Activated T-cell treated with anti-CD3 and anti-CD28 coated beads, Interleukin-2, amount 50 U/mL, for 72 hours (primary cell): ENCODE data around the gene EPHA5. TPM values are rescaled to one million over a fixed set of nuclear protein-coding genes. Genes with fewer than 3 reads are reported as not detected.

Source experiments
- ATAC-seq, 2 donors: fragments of 150-1000 bp; cut with Tn5 transposase; replicated peaks in 1 of 2; 2 replicates each; pipeline ENCODE4 v1.10.0; 2021; ENCODE audit warnings: moderate library complexity in 2 of 2, mild to moderate bottlenecking in 1 of 2
- DNase-seq, 2 donors: peaks; one replicate each; pipeline ENCODE4 v3.0.0; 2021 to 2022; ENCODE audit warnings: mixed read lengths in 1 of 2
- H3K27ac Mint-ChIP-seq: one replicate; pipeline ENCODE4 v1.8.0; 2022; ENCODE audit warnings: mild to moderate bottlenecking, moderate library complexity, mixed read lengths
- H3K27me3 Mint-ChIP-seq: one replicate; pipeline ENCODE4 v1.8.0; 2022; ENCODE audit warnings: low read depth, mixed read lengths
- H3K36me3 Mint-ChIP-seq, 2 donors: one replicate each; pipeline ENCODE4 v1.8.0; 2022; ENCODE audit warnings: mixed read lengths in 2 of 2, mild to moderate bottlenecking in 1 of 2; ENCODE audit not compliant: insufficient read depth in 2 of 2
- H3K4me1 Mint-ChIP-seq: one replicate; pipeline ENCODE4 v1.8.0; 2022; ENCODE audit warnings: low read depth, mixed read lengths
- H3K4me3 Mint-ChIP-seq, 2 donors: one replicate each; pipeline ENCODE4 v1.8.0; 2022; ENCODE audit warnings: mild to moderate bottlenecking in 2 of 2, mixed read lengths in 2 of 2, moderate library complexity in 2 of 2
- H3K9me3 Mint-ChIP-seq, 2 donors: one replicate each; pipeline ENCODE4 v1.8.0; 2022; ENCODE audit warnings: mixed read lengths in 2 of 2
- total RNA-seq, 2 donors: library from RNA; stranded (reverse); gene quantifications; one replicate each; pipeline ENCODE4 v1.2.3, GENCODE V29; 2022

Gene EPHA5
- total RNA-seq, 2 donors from 2014 or later, result not detected

GRCh38 chr4:65302145-65302544 is 368.1 kb downstream of the EPHA5 start:
- H3K4me3 Mint-ChIP-seq, result no peak overlapping the region
- H3K27ac Mint-ChIP-seq, result no peak overlapping the region
- peaks cover 3 to 4% of the 10 kb centered on the region in 2 donors for H3K9me3 Mint-ChIP-seq
- DNase-seq (no peak), ATAC-seq (no peak)
- H3K4me1 Mint-ChIP-seq, result no peaks in the 10 kb centered on the region
- no peaks in the 10 kb centered on the region for H3K27me3 Mint-ChIP-seq
- H3K36me3 Mint-ChIP-seq, result no peaks in the 10 kb centered on the region

GRCh38 chr4:65296246-65296645 is 374.0 kb downstream of the EPHA5 start:
- Mint-ChIP-seq H3K36me3 (no peaks in the 10 kb centered on the region), H3K27me3 (no peaks in the 10 kb centered on the region), H3K9me3 (peaks cover 9 to 14% of the 10 kb centered on the region in 2 donors), H3K4me3 (no peak overlapping the region), H3K27ac (no peak overlapping the region), H3K4me1 (no peaks in the 10 kb centered on the region)
- DNase-seq (no peak), ATAC-seq (no peak)

- H3K4me3 Mint-ChIP-seq, result no peak overlapping the region
- no peak for ATAC-seq
- H3K36me3 Mint-ChIP-seq, result peaks cover 0 to 1% of the 10 kb centered on the region in 2 donors
- no peak for DNase-seq
- H3K27ac Mint-ChIP-seq, result no peak overlapping the region
- peaks cover 4 to 7% of the 10 kb centered on the region in 2 donors for H3K9me3 Mint-ChIP-seq
- H3K4me1 Mint-ChIP-seq, result no peaks in the 10 kb centered on the region
- H3K27me3 Mint-ChIP-seq, result no peaks in the 10 kb centered on the region
These were observed 383.2 kb downstream of the EPHA5 start for GRCh38 chr4:65287071-65287470.
